GM18858 (cell line): ENCODE measurements around the gene ZNF333.

Experiments used
- ATAC-seq: cut with Tn5 transposase; IDR thresholded peaks from one replicate; pipeline ENCODE4 v1.9.1; 2021; ENCODE audit not compliant: unreplicated experiment

The ZNF333 gene

GRCh38 chr19:14689598-14690503, at the start of gene ZNF333:
ZNF333 (plus strand) TSS chr19:14690048; CDS start chr19:14693492, 3,444 bp downstream.
- peak; percentile 72 for ATAC-seq

GRCh38 chr19:14648506-14648905, 41.3 kb upstream of the ZNF333 start:
- ATAC-seq, result no peak

- no peak for ATAC-seq
These were observed 40.8 kb upstream of the ZNF333 start for GRCh38 chr19:14649020-14649419.

- ATAC-seq, result no peak
These were observed 39.7 kb upstream of the ZNF333 start for GRCh38 chr19:14650161-14650560.

- ATAC-seq, result no peak
These were observed 34.9 kb upstream of the ZNF333 start for GRCh38 chr19:14654786-14655560.

GRCh38 chr19:14655726-14656125, 34.1 kb upstream of the ZNF333 start:
- ATAC-seq, result no peak

- no peak for ATAC-seq
These were observed 29.9 kb upstream of the ZNF333 start for GRCh38 chr19:14659874-14660489.

- no peak for ATAC-seq
These were observed 28.4 kb upstream of the ZNF333 start for GRCh38 chr19:14661372-14661924.

GRCh38 chr19:14669940-14670339, 19.9 kb upstream of the ZNF333 start:
- ATAC-seq, result no peak

GRCh38 chr19:14670408-14670807, 19.4 kb upstream of the ZNF333 start:
- no peak for ATAC-seq

GRCh38 chr19:14672188-14672872, 17.5 kb upstream of the ZNF333 start:
- ATAC-seq, result no peak

GRCh38 chr19:14673088-14673487, 16.8 kb upstream of the ZNF333 start:
- ATAC-seq, result no peak

GRCh38 chr19:14674764-14675163, 15.1 kb upstream of the ZNF333 start, which contains the start of gene ADGRE3:
ADGRE3 (minus strand) TSS chr19:14674844; CDS start chr19:14674770, 74 bp downstream.
- no peak for ATAC-seq

- no peak for ATAC-seq
These were observed 13.1 kb upstream of the ZNF333 start for GRCh38 chr19:14676762-14677161.

GRCh38 chr19:14677464-14677863, 12.4 kb upstream of the ZNF333 start:
- no peak for ATAC-seq

GRCh38 chr19:14678199-14678598, 11.6 kb upstream of the ZNF333 start:
- no peak for ATAC-seq

- ATAC-seq, result no peak
These were observed 7.8 kb upstream of the ZNF333 start for GRCh38 chr19:14682084-14682483.

GRCh38 chr19:14683439-14683838, 6.4 kb upstream of the ZNF333 start:
- no peak for ATAC-seq

GRCh38 chr19:14686411-14686810, 3.4 kb upstream of the ZNF333 start:
- ATAC-seq, result no peak

GRCh38 chr19:14694641-14695266, 4.9 kb downstream of the ZNF333 start:
- no peak for ATAC-seq
